GM12878 (cell line): ENCODE data around the gene UROC1.

Experiments used
- EP300 ChIP-seq, 2 experiments: fragments of 150-350 bp in 1 of 2; IDR thresholded peaks; 2 replicates each; pipeline ENCODE4 v1.6.1; 2011 to 2012; ENCODE audit warnings: low read depth in 2 of 2, low read length in 2 of 2, borderline replicate concordance in 1 of 2, improper control_type of control experiment in 1 of 2, inconsistent platforms in 1 of 2; ENCODE audit not compliant: control insufficient read depth in 1 of 2
- NRF1 ChIP-seq: conservative IDR thresholded peaks from 2 replicates; pipeline ENCODE4 v1.6.1; 2011; ENCODE audit warnings: mild to moderate bottlenecking, low read depth, low read length, improper control_type of control experiment
- PAX8 ChIP-seq: fragments of 450-650 bp; IDR thresholded peaks from 2 replicates; pipeline ENCODE4 v1.6.1; 2017; ENCODE audit warnings: mild to moderate bottlenecking, moderate library complexity
- PML ChIP-seq: IDR thresholded peaks from 2 replicates; pipeline ENCODE4 v1.6.1; 2012; ENCODE audit warnings: low read length, inconsistent platforms
- POLR2A ChIP-seq: IDR thresholded peaks from 2 replicates; pipeline ENCODE4 v1.6.1; 2011; ENCODE audit warnings: low read depth, mild to moderate bottlenecking, low read length
- SMC3 ChIP-seq: IDR thresholded peaks from 2 replicates; pipeline ENCODE4 v1.6.1; 2011; ENCODE audit warnings: low read length, improper control_type of control experiment, borderline replicate concordance
- ZNF24 ChIP-seq: fragments of 450-650 bp; IDR thresholded peaks from 2 replicates; pipeline ENCODE4 v1.6.1; 2017; ENCODE audit warnings: antibody characterized with exemption, mild to moderate bottlenecking
- TF ChIP-seq, protein P1 (sequence below), 3 experiments: IDR thresholded peaks in 2 of 3; conservative IDR thresholded peaks in 1 of 3; 2 replicates each; pipeline ENCODE4 v1.5.1; 2011; ENCODE audit warnings: low read depth in 3 of 3, low read length in 3 of 3, mild to moderate bottlenecking in 3 of 3, control low read depth in 2 of 3, moderate library complexity in 2 of 3, inconsistent platforms in 1 of 3, mixed read lengths in 1 of 3; ENCODE audit not compliant: control insufficient read depth in 2 of 3, insufficient read depth in 1 of 3; ENCODE audit errors: extremely low read depth in 1 of 3
- TF ChIP-seq, protein P2 (sequence below): IDR thresholded peaks from 2 replicates; pipeline ENCODE4 v1.6.1; 2012; ENCODE audit warnings: low read depth, low read length, improper control_type of control experiment
- TF ChIP-seq, protein P3 (sequence below): fragments of 450-650 bp; IDR thresholded peaks from 2 replicates; pipeline ENCODE4 v1.6.1; 2016; ENCODE audit warnings: mild to moderate bottlenecking
- TF ChIP-seq, protein P4 (sequence below): fragments of 150-350 bp; IDR thresholded peaks from 2 replicates; pipeline ENCODE4 v1.6.1; 2014; ENCODE audit warnings: mild to moderate bottlenecking, low read depth, low read length

DNA sequence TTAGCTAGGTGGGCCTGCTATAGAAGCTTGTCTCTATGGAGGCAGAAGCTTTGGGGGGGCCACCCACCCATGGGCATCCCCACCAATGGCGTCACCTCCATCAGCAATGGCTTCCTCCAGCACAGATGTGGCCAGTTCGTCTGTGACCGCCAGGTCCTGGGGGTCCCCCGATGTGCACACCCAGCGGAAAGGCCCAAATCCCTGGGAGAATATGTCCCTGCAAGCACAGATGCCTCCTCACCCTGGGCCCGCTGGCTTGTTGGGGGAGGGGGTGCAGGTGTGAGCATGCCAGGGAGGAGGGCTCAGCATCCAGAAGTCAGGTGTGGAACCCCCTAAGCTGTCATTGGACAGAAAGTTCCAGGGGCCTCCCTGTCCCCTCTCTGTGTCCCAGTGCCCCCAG lies 19.6 kb downstream of the UROC1 start:
- no peak for TF ChIP-seq PAX8
- TF ChIP-seq EP300 (IDR thresholded peaks at IDR 0.05; ENCODE audit: borderline replicate concordance in 1 of 2, control insufficient read depth in 1 of 2, low read depth in 2 of 2, low read length in 2 of 2): no peak
- TF ChIP-seq PML: no peak
- TF ChIP-seq, protein P1, sequence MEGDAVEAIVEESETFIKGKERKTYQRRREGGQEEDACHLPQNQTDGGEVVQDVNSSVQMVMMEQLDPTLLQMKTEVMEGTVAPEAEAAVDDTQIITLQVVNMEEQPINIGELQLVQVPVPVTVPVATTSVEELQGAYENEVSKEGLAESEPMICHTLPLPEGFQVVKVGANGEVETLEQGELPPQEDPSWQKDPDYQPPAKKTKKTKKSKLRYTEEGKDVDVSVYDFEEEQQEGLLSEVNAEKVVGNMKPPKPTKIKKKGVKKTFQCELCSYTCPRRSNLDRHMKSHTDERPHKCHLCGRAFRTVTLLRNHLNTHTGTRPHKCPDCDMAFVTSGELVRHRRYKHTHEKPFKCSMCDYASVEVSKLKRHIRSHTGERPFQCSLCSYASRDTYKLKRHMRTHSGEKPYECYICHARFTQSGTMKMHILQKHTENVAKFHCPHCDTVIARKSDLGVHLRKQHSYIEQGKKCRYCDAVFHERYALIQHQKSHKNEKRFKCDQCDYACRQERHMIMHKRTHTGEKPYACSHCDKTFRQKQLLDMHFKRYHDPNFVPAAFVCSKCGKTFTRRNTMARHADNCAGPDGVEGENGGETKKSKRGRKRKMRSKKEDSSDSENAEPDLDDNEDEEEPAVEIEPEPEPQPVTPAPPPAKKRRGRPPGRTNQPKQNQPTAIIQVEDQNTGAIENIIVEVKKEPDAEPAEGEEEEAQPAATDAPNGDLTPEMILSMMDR (IDR thresholded peaks at IDR 0.05 in 2 of 3, conservative IDR thresholded peaks at IDR 0.05 in 1 of 3; ENCODE audit: control insufficient read depth in 2 of 3, extremely low read depth in 1 of 3, insufficient read depth in 1 of 3, low read depth in 3 of 3, low read length in 3 of 3): no peak
- TF ChIP-seq SMC3: no peak
- TF ChIP-seq, protein P2, sequence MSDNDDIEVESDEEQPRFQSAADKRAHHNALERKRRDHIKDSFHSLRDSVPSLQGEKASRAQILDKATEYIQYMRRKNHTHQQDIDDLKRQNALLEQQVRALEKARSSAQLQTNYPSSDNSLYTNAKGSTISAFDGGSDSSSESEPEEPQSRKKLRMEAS: no peak
- TF ChIP-seq POLR2A: no peak
- TF ChIP-seq, protein P3, sequence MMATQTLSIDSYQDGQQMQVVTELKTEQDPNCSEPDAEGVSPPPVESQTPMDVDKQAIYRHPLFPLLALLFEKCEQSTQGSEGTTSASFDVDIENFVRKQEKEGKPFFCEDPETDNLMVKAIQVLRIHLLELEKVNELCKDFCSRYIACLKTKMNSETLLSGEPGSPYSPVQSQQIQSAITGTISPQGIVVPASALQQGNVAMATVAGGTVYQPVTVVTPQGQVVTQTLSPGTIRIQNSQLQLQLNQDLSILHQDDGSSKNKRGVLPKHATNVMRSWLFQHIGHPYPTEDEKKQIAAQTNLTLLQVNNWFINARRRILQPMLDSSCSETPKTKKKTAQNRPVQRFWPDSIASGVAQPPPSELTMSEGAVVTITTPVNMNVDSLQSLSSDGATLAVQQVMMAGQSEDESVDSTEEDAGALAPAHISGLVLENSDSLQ: no peak
- no peak for TF ChIP-seq NRF1
- TF ChIP-seq, protein P4, sequence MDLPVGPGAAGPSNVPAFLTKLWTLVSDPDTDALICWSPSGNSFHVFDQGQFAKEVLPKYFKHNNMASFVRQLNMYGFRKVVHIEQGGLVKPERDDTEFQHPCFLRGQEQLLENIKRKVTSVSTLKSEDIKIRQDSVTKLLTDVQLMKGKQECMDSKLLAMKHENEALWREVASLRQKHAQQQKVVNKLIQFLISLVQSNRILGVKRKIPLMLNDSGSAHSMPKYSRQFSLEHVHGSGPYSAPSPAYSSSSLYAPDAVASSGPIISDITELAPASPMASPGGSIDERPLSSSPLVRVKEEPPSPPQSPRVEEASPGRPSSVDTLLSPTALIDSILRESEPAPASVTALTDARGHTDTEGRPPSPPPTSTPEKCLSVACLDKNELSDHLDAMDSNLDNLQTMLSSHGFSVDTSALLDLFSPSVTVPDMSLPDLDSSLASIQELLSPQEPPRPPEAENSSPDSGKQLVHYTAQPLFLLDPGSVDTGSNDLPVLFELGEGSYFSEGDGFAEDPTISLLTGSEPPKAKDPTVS: no peak
- TF ChIP-seq ZNF24: no peak
